HG02852 (cell line): ENCODE measurements around the gene HIVEP3.

Experiments used
- ATAC-seq: cut with Tn5 transposase; IDR thresholded peaks from one replicate; pipeline ENCODE4 v1.9.1; 2021; ENCODE audit warnings: mild to moderate bottlenecking, moderate library complexity; ENCODE audit not compliant: unreplicated experiment

The HIVEP3 gene

DNA sequence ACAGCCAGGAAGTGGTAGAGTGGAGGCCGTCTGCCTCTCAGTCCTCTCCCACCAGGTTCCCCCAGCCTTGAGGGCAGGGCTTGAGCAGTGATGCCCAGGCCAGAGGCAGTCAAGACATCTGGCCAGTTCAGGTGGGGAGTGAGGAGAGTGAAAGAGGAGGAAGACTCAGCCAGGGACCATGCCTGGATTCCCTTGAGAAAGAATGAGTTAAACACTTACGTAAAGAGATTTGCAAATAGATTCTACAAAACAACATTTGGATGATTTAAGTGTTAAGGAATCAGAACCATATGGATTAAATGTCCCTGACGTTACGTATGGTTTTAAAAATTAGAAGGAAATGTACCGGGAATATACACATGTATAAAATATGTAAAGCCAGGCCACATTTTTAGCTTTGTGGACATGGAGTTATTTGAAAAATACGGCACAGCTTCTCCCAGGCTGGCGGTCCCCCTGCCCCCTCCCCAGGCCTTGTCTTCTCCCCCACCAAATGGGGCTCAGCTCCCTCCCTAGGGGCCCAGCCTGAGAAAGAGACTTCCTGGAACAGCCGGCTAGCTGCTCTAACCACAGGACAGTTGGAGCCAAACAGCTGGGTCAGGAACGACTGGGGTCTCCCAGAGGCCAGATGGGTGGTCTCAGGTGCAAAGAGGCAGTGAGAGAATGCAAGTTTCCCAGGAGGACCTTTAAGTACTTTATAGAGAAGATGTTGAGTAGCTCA lies 245.9 kb downstream of the HIVEP3 start:
- no peak for ATAC-seq

DNA sequence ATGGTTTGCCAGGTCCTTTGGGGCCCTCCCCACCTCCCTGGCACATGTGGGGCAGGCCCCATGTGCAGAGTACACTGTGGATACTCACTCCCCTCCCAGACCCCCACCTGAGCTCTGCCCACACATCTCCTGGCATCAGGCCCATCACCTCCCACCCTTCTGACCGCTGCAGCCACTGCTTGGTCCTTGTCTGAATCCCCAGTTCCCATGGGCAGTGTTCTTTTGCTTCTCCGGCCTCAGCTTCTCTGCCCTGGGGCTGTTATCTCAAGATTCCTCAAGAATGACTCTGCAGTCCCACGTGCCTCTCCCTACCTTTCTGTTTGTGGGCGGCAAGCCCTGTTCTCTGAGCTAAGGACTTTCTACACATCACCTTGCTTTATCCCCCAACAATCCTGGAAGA lies 246.5 kb downstream of the HIVEP3 start:
- ATAC-seq = no peak

DNA sequence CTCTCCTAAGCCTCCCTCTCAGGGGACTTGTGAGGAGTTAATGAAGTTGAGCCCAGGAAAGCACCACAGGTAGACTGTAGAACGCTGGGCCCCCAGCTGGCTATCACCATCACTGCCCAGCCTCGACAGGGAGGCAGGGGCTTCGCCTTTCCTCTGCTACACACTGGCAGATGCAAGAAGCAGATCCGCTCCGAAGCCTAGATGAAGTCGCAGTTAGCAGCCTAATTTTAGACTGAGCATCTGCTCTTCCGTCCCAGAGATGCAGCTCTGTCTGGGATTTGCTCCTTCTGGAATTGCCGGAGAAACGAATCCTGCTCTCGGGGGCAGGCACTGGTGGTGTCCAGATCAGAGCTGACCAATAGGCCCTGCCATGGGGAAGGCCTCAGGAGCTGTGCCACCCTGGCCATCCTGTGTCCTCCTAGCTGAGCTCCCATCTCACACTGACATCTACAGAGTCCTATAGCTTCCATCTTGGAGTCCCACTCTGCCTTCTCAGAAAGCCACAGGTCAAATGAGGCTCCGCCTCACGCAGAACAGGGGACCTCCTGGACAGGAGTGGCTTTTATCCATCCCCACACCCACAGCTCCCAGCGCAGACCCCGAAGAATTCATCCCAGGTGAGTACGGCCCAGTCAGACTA lies 247.5 kb downstream of the HIVEP3 start:
- ATAC-seq = no peak

DNA sequence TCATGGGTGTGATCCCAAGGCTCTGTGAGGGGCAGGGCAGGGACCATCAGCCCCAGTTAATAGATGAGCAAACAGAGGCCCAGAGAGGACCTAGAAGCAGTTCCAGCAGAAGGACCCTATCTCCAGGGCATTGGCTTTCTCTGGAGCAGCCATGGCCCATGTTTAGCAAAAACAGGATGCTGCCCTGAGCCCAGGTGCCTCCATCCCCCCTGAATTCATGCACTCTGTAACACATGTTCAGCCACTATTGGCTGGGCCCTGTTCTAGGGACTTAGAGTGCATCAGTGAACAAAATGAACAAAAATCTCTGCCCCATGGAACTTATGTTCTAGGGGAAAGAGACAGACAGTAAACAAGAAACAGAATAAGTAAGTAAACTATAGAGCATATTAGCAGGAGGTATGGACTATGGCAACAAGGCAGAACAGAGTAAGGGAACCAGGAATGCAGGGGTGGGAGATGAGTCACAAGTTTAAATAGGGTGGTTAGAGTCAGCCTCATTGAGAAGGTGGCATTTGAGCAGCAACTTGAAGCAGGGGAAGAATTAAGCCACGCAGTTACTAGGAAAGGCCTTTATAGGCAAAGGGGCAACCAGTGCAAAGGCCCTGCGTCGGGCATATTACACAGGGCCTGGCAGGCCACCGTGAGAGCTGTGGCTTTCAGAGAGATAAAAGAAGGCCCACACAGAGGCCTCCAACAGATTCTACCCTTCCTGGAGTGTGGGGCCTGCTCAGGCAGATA lies 248.3 kb downstream of the HIVEP3 start:
- ATAC-seq = no peak

DNA sequence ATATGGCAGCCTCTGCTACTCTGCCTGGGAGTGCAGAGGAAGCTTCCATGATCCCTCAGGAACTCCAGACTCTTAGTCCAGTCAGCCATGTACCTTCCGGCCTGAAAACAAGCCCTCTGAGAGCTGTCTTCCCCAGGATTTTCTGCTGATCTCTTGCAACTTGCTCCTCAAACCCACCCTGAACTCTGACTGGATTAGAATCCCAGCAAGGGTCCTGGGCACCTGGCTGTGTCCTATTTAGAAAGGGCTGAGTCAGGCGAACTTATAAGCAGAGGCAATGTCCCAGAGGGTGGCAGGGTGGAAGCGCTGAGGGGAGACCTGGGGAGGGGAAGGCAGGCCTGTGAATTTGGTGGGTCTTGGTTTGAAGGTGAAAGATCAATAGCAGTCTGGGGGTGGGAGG lies 249.8 kb downstream of the HIVEP3 start:
- no peak for ATAC-seq

DNA sequence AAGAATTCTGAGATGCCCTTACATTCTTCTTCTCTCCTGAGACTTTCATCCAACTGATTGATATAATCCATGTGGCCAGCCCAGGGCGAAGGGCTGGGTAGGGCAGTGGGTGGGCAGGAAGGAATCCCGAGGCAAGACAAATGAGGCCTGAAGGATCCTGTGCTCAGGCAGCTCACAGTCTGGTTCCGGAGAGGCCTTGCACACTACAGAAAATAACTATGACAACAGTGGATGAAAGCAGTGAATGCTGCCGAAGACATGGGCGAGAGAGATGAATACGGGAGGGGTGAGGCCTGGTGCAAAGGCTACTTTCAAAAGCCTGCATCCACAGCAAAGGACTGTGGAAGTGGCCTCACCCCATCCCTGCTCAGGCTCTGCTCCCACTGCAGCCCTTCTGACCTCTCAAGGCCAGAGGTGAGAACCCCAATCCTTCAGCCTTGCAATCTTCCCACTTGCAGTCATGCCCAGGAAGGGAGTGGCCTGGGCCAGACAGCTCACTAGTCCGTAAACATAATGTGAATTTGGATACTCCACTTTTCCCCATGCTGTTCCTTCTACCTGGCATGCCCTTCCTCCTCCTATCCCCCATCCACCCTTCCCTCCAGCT lies 250.6 kb downstream of the HIVEP3 start:
- ATAC-seq = no peak

DNA sequence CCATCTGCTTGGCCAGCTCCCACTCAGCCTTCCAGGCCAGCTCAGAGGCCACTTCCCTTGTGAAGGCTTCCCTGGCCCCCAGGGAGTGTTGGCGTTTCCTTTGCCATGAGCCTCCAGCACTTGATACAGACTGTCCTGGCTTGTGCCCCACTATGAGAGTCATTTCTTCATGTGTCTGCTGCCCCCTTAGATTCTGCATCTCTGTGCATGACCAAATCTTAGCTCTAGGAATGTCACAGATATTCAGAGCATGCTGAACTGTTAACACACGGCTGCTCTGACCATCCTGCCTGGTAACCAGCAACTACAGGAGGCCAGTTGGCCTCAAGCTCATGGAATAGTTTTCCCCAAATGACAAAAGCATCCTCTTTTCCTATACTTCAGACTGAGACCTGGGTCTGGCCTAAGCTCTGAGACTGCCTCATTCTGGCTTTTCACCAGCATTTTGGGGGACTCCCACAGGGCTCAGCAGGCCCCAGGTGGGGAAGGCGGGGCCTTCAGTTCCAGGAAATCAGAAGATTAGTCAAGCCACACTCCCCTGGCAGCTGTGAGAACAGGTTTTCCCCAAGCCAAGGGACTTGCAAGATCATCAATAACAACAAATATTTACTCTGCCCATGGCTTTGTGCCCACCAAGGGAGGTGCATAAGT lies 251.6 kb downstream of the HIVEP3 start:
- peak; percentile 59 for ATAC-seq

DNA sequence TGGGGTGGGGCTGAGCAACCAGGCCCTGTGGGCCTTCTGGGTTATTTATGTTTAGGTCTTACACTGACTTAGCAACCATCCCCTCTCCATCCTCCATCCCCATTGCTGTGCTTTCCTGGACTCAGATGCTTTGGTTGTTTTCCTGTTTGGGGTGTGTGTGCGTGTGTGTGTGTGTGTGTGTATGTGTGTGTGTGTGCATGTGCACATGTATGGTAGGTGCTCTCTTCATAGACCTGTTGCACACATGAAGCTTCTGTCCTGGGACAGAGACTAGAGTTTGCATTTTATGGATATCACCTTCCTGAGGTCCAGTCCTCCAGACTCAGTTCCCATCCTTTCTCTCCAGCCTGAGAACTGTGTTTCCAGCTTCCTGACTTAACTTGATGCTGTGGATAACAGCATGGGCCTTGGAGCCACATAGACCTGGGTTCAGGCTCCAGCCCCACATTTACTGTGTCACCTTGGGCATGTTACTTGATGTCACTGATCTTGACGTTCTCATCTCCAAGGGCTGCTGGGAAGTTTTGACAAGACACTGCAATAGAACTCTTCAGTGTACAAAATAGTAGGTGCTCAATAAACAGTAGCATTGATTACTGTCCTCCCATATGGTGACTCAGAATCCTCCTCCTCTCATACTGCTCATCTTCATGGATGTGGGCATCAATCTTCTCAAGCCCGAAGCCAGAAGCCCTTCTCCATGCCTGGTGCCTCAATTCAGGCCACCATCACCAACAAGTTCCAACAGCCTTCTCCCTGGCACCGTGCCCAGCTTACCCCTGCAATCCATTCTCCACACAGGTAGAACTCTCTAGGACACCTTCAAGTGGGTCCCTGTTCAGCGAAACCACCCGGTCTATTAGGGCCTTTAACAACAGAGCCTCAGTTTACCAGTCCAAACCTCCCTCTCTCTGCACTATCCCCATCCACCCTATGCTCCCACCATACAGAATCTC lies 252.5 kb downstream of the HIVEP3 start:
- no peak for ATAC-seq

DNA sequence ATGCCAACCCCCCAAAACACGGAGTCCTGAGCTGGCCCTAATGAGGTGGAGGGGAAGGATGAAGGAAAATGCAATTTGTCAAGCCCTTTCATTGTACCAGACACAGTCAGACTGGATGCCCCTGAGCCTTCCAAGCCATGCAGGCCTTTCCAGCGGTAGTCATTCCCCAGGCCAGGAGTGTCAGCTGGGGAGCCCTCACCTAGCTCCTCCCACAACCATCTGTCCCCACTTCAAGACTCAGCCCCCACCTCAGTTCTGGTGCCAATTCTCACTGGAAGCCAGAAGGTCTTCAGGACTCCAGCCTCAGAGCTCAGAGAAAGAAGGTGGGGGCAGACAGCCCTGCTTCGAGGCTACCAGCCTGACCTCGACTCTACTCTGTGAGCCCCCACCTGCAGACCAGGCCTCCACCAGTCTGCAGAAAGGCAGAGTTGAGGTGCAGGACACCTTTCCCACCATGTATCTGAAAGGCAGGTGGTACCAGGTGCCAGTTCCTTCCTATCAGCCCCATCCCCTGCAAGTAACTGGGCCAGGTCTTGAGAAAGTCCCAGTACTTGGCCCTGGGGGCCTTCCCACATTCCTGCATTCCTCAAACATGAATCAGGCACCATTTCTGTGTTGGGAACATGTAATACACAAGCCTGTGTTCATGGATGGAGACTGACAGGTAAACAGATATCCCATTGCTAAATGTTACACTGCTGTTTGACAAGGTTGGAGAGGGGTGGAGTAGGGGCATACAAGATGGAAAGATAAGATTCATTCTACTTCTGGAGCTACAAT lies 253.7 kb downstream of the HIVEP3 start:
- no peak for ATAC-seq

DNA sequence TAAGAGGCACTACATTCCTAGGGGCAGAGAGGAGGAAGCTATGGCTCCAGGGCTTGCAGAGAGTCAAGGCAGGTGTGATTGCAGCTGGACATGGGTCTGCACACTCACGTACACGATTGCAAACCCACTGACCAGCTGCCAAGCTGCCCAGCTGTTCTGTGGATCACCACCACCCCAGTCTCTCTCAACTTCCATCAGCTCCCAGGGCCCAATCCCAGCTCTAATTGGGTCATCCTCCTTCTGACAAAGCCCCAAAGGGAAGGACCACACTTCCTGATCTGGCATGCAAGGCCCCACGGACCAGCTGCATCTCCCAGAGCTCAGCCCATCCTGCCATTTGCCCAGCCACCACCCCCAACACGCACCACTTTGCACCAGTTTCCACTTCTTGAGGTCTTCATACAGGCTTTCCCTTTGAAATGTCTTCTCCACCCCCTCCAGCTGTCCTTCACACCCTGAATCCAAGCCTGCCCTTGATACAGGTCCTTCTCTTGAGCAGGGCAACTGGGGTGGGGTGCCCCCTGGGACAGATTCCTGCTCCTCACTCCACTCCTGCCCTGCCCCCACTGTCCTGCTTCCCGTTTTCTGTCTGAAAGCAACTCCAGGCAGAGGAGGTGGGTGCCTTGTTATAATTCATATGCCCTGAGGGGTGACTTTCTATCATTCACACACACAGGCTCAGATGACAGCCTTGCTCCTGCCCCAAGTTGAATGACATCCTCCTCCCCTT lies 254.9 kb downstream of the HIVEP3 start:
- no peak for ATAC-seq

DNA sequence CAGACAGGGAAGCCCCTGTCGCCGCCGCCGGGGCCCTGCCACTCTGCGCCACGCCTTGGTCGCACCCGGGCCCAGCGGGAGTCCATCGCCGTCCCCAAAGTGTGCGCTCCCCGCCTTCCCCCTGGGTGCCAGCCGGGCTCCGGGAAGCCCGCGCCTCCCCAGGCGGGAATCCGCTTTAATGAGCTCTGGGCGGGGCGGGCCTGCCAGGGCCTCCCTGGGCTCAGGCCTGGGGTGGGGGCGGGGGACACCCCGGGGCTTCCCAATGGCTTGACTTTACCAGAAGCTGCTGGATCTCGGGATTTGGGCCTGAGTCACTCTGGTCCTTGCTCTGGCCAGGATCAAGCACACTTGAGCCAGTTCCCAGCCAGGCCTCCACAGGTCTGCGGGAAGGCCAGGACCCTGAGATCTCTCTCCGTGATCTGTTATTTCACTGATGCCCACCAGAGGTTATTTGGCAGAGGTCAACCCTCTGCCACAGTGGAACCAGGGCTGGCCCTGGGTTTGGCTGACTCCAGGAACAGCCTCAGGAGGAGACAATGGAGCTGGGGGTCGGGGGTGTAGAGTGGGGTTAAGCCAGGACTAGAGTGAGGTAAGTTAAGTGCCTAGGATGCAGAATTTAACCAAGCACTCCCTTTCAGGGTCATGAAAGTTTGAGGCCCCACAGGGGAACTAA lies 255.8 kb downstream of the HIVEP3 start:
- no peak for ATAC-seq

DNA sequence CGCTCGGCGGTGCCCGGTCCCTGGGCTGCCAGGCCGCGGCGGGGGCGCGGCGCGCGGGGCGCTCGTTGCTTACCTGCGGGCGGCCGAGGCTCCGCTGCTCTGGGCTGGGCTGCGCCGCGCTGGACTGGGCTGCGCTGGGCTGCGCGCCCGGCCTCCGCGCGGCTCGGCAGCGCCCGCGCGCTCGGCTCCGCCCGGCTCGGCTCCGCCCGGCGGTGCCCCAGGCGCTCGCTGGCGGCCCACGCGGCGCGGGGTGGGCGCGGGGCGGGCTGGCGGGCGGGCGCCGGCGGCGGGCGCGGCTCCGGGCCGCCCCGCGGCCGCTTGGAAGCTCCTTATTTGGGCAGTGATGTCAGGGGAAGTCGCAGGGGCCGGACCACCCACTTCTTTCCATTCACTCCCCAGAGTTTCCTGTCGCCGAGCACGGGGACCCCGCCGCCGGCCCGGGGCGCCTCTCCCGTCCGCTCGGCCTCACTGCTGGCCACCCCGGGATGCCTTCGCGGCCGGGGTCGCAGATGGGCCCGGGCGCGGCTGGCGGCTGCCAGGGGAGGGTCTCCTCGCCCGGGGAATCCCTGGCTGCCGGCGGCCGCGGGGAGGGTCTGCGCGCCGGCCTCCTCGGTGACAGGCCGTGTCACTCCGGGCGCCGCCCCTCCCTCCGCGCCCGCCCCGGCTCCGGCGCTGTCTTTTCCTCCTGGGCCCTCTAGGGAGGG lies 256.5 kb downstream of the HIVEP3 start:
- ATAC-seq = peak; percentile 68

DNA sequence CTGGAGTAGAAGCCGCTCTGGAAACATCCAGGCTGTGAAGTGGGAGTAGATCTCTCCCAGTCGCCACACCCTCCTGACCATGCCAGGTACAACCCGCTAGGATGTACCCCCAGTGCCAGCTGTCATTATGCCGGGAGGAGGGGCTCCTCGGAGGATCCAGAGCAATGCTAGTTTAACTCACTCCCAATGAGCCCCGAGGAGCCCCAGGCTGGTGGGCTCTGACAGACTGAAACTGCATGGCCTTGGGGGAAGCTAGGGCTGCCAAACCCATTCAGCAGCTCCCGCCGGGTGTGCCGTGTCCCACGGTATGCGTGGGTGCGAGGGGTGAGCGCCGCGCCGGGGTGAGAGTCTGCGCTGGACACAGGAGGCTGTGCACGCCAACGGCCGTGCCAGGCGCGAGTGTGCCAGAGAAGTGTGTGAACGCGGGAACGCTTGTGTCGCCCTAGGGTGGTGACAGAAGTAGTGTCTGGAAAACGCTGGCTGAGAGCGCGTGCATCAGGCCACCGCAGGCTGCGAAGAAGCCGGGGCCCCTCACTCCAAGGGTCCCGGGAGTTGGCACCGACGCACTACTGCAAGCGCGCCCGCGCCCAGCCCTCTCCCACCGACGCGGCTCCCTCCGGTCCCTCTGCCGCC lies 257.2 kb downstream of the HIVEP3 start:
- peak; percentile 21 for ATAC-seq

DNA sequence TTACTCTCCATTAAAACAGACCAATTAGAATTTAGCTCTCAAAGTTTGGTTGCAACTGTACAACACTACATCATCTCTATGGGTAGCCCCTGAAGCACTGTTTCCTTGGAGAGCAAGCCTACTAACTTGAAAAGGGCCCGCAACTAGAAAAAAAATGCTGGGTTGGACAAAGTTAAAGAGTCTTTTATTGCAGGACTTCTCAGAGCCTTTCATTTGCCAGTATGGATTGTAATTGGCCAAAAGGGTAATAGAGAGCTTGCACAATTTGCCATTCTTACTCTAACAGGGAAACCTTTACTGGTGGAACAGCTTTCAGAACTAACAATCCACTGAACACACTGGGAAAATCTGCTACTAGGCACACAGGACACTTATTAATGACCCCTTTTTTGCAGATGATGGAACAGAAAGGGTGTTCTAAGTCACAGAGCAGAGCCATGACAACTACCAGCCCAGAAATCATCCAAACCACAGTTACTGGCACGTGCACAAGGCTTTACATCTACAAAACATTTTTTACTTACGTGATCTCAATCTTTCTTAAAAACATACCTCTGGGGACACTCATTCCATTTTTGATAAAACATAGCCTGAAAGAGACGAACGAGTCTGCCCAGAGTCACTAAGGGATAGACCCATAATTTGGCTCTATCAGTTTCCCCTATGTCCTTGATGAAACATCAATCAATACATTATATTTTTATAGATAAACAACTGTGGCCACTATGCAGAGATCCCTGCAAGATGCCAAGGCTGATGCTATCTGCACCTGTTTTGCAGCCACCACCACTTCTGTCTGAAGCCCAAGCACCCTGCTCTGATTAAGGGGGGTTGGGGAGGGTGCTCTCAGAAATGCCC lies 257.9 kb downstream of the HIVEP3 start:
- ATAC-seq = no peak

DNA sequence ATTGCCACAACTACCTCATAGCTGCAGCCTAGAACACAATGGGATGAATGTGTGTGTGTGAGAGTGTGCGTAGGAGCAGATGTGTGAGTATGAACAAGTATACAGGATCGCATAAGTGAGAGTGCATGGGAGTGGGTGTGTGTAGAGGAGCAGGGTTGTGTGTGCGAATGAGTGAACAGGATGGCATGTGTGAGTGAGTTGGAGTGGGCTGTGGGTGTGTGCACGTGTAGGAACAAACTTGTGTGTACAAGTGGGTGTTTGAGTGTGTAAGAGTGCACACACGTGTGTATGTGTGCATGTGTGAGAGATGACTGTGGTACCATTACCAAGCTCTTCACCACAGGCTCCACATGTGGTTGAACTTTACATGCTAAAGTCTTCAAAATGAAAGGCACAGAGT lies 258.8 kb downstream of the HIVEP3 start:
- no peak for ATAC-seq

DNA sequence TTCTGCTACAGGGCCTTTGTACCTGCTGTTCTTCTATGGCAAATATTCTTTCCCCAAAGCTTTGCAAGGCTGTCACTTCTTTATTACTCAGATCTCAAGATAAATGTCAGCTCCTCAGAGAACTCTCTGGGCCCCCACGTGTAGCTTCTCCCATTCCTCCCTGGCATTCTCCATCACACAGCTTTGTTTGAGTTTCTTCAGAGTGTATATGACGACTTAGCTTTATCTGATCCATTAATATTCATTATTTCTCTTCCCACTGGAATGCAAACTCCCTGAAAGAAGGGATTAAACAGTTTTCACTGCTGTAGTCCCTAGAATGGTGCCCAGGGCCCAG lies 259.6 kb downstream of the HIVEP3 start:
- no peak for ATAC-seq
